GOT3 (cell line): ENCODE data around the gene EYA2.
"Not testable (repeated sequence)": the region's sequence is repeated elsewhere in the genome, so short reads cannot be mapped to it uniquely, and the experiment has no call there.

Experiments used
- DNase-seq: peaks from one replicate; lab custom pipeline; 2025; ENCODE audit warnings: mixed read lengths; lab: John Stamatoyannopoulos, UW

EYA2 gene

DNA sequence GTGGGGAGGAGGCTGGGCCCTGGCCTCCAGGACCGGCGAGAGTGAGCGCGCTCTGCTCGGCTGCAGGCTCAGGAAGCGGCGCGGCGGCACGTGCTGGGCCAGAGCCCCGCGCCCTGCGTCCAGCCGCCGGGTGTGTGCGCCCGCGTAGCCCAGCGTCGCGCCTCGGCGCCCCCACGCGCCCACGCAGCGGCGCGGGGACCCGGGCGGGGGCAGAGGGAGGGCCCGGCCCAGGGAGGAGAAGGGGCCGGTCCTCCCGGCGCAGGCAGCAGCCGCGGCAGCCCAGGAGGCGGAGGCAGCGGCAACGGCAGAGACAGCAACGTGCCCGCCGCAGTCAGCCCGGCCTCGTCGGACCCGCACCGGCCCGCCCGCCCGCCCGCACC is at the start of gene EYA2:
TSS of gene EYA2 (plus strand) at position 265 of the 380 bp plus-strand sequence. CDS start 95,168 bp downstream, outside the sequence.
- DNase-seq, result no peak

DNA sequence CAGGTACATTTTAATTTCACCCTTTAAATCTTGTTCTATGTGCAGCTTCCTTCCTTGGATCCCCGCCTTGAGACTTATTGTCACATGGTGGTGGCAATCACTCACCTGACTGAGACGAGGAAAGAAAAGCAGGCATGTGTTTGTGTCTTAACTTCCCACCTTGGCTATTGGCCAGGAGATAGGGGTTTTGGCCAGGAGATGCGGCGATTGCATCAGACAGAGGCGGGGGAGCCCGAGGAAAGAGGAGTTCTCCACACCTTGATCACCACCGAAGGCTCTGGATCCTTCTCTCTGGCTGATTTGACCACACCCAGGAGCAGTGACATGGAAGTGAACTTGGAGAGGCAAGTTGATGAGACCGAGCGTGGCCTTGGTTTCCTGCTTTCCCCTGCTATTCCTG is 49.7 kb upstream of the EYA2 start:
- DNase-seq, result no peak

- no peak for DNase-seq
These were observed 45.4 kb upstream of the EYA2 start for GRCh38 chr20:46849269-46849668.

DNA sequence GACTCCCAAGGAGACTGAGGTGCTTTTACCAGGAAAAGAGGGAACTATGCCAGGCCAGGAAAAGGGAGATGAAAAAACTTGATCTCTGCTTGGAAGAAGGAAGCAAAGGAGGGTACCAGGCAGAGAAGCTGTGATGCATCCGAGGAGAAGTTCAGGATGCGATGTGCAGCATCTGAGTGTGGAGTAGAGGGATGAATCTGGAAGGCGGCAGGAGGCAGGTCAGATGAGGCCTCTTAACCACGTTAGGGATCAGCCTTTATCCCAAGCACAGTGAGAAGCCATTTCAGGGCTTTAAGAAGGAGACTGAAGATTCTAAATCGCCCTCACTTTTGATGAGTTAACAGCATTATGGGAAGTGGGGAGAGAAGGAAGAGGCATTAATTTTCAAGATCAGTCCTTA is 44.9 kb upstream of the EYA2 start:
- no peak for DNase-seq

DNA sequence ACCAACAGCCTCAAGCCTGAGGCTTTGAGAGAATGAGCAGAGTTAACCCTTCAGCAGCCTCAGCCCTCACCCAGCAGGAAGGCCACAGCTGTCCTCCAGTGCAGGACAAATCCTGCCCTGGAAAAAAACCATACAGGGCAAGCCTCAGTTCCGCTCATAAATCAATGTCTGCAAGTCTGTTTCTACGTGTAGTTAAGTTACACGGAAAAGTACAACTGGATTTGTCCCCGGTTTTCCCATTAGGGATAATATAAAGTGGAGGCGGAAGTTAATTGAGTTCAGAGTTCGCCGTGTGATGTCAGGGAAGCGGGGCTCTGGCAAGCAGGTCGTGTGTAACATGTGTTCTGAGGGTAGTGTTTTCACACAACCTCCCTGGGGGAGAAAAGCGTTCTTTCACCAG is 44.2 kb upstream of the EYA2 start:
- no peak for DNase-seq

- DNase-seq, result no peak
These were observed 43.7 kb upstream of the EYA2 start for GRCh38 chr20:46850896-46851295.

GRCh38 chr20:46851746-46852145 is 42.9 kb upstream of the EYA2 start:
- DNase-seq, result no peak

- no peak for DNase-seq
These were observed 42.3 kb upstream of the EYA2 start for GRCh38 chr20:46852313-46852712.

DNA sequence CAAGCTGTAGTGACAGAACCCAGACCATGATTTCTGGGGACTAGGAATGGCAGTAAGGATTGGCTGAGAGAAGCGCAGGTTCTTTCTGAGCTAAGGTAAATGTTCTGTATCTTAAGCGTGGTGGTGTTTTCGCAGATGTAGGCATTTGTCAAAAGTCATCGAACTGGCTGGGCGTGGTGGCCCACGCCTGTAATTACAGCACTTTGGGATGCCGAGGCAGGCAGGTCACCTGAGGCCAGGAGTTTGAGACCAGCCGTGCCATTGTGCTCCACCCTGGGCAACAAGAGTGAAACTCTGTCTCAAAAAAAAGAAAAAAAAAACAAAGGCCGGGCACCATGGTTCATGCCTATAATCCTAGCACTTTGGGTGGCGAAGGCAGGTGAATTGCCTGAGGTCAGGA is 40.7 kb upstream of the EYA2 start:
- DNase-seq, result no peak

DNA sequence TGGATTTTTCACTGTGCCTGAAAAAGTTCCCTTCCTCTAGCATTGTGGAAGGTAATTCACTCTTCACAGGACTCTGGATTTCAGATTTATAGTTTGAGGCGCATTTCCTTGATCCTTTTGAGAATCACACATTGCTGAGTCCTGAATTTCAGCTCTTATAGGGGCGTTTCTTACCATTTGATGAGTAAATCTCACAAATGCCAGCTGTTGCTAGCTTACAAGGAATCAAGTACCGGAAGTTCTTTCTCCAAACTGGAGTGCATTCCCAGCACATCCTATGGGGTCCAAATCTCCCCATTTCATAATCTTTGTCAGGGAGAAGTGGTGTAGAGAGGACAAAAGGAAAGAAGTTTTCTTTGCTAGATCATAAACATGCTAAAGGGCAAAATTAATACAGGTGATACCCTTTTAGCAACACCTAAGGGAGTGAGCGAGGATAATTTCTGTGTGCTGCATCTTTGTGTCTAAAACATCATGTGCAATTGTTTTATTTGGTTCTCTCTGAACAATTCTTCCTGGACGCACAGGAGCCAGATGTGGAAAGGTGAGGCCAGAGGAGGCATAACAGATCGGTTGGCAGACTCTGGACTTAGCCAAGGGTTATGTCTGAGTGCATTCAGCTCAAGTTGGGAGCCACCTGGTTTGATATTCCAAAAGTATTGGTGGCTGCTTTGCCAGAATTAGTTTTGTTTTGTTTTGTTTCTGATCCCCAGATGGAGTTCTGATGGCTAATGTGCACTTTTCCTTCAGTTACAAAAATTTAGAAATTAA is 37.4 kb upstream of the EYA2 start:
- DNase-seq, result no peak

- DNase-seq, result no peak
These were observed 28.8 kb upstream of the EYA2 start for GRCh38 chr20:46865824-46866223.

DNA sequence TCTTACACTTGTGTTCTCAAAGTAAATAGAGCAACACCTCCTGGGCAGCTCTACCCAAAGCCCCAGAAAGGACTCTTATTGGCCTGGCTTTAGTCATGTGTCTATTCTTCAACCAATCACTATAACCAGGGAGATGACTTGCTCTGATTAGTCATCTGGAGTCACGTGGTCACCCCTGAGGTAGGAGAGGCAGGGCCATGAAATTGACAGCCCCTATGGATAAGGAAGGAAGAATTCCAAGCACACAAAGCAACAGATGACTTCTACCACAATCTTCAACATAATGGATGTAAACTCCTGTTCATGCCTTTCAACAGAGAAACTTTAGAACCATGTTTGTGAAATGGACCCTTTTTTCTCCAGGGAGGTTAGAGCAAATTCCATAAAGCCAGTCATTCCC is 24.6 kb upstream of the EYA2 start:
- DNase-seq, result no peak

DNA sequence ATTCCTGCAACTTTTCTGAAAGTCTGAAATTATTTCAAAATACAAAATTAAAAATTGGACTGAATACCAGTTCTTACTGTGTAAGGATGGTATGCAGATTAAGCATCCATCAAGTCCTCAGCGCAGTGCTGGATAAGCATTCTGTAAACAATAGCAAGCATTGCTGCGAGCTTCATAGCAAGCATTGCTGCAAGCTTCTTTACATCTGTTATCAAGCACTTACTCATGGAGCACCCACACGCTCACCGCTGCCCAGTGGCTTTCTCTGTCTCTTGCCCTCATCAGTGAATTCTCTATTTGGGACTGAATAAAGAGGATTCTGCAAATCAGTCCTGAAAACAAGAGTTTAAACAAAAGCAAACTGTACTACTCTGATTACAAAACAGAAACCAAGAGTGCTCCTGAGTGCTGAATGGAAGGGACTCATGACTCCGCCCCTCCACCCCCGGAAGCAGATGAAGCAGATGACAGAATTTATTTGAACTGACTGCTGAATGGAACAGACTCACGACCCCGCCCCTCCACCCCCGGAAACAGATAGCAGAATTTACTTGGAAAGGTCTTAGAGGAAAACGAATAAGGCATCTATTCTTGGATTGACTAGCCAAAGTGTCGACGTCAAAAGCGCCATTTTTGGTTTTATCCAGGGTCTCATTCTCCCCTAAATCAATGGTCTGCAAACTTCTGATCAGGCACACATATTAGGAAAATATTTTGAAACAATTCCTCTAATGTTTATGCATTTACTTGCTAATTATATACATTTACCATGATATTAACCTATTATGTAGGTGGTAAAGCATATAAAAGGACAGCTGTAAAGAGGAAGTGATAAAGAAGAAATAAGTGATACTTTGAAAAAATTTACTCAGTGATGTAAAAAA is 22.1 kb upstream of the EYA2 start:
- DNase-seq, result no peak

- no peak for DNase-seq
These were observed 19.6 kb upstream of the EYA2 start for GRCh38 chr20:46875059-46875458.

DNA sequence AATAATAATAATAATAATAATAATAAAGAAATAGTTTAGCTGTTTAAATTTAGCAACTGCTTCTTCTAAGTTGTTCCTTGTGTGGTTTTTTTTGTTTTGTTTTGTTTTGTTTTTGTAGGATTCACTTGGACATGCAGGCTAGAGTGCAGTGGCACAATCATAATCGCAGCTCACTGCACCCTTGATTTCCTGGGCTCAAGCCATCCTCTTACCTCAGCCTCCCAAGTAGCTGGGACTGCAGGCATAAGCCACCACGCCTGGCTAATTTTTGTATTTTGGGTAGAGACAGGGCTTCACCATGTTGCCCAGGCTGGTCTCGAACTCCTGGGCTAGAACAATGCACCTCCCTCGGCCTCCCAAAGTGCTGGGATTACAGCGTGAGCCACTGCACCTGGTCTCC is 15.3 kb upstream of the EYA2 start:
- DNase-seq, result no peak

GRCh38 chr20:46879963-46880362 is 14.7 kb upstream of the EYA2 start:
- DNase-seq, result not testable (repeated sequence)

DNA sequence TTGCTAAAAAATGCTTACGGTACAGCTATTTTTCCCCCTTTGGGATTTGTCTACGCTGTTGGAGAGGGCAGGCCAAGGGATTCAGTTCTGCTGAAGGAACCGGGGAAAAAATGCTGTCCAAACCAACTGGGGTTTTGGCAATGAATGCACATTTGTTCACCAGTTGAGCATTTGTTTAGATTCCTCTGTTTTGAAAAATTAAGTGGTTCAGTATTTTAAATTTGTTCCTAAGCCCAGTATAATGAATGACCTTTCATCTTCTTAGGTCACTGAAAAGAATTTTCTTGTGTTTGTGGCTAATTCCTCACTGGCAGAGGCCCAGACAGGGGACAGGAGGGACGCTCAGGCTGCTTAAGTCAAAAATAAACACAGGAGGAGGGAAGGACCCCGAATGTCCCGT is 10.8 kb upstream of the EYA2 start:
- no peak for DNase-seq

DNA sequence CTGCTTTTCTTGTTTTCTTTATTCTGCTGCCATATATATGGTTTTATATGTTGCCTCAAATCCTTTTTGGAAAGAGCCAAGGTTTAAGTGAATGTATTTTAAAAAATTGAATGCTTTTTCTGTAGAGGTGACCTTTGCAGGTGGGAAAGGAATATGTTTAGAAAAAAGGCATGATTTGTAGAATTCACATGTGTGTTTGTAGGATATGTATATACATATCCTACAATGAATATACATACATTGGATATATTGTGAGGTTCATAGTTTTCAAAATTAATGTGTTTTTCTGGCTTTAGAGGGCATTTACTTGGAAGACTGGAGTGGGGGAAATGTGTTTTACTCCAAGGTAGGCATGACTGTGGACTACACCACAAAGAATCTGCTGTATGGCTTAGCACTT is 4.0 kb upstream of the EYA2 start:
- DNase-seq, result no peak

- DNase-seq, result no peak
These were observed 1.6 kb upstream of the EYA2 start for GRCh38 chr20:46893051-46893450.

GRCh38 chr20:46893877-46894578 is 615 bp upstream of the EYA2 start:
- DNase-seq, result no peak

GRCh38 chr20:46894971-46895905 is 595 bp downstream of the EYA2 start:
- no peak for DNase-seq

GRCh38 chr20:46895906-46896242 is 1.2 kb downstream of the EYA2 start:
- no peak for DNase-seq
